Spleen (tissue), 7 donors: Measurements from ENCODE around the gene TP53TG3F.
"Not testable (repeated sequence)": the region's sequence is repeated elsewhere in the genome, so short reads cannot be mapped to it uniquely, and the experiment has no call there.

Experiments used
- CTCF ChIP-seq, 11 experiments: fragments of 200-600 bp in 7 of 11; fragments of 450-650 bp in 4 of 11; sonication (generic) in 4 of 11; IDR thresholded peaks in 8 of 11; conservative IDR thresholded peaks in 3 of 11; 1 replicate in 7 of 11; 2 replicates in 4 of 11; pipeline versions ENCODE4 v1.4.0 to v1.8.0; 2016 to 2021; ENCODE audit warnings: antibody characterized with exemption in 11 of 11, inconsistent platforms in 4 of 11, mild to moderate bottlenecking in 1 of 11
- POLR2AphosphoS5 ChIP-seq, 3 donors: sonication (generic); formaldehyde crosslinking; IDR thresholded peaks; one replicate each; pipeline ENCODE4 v1.5.1; 2017; ENCODE audit warnings: antibody characterized with exemption in 3 of 3
- donor health status: DM: no; HTN: no; CAD: no; lungs with moderate emphysema.
- donor health status: DM: no; HTN: no; CAD: no.
- donor health status: DM: no; HTN: no; CAD: no.

GRCh38 chr16:33509070-33509469, 49.7 kb downstream of the TP53TG3F start:
- not testable (repeated sequence) for TF ChIP-seq CTCF (IDR thresholded peaks at IDR 0.05 in 8 of 11, conservative IDR thresholded peaks at IDR 0.05 in 3 of 11); POLR2AphosphoS5 (IDR thresholded peaks at IDR 0.05)
